MM.1S (cell line): ENCODE data around the gene IL15.
A peak's percentile ranks its signal among the peaks of the same experiment; 100 is the strongest.

Experiments used
- DNase-seq: peaks from one replicate; pipeline ENCODE4 v3.0.0-alpha.2; 2015
- H2AFZ ChIP-seq: fragments of 300-600 bp; sonication (generic); 2 replicates; pipeline ENCODE4 v1.6.0; 2016; ENCODE audit warnings: antibody characterized with exemption, low read length
- H3F3A ChIP-seq: fragments of 300-600 bp; sonication (generic); 2 replicates; pipeline ENCODE4 v1.6.1; 2016; ENCODE audit warnings: mild to moderate bottlenecking, antibody characterized with exemption, low read length, moderate library complexity, mixed read lengths; ENCODE audit not compliant: insufficient read depth
- H3K27ac ChIP-seq: fragments of 300-600 bp; sonication (generic); 2 replicates; pipeline ENCODE4 v1.5.1; 2016; ENCODE audit warnings: mild to moderate bottlenecking, low read length
- H3K27me3 ChIP-seq: fragments of 300-600 bp; sonication (generic); replicated peaks from 2 replicates; pipeline ENCODE4 v1.6.0; 2016; ENCODE audit warnings: low read length; ENCODE audit not compliant: insufficient read depth
- H3K36me3 ChIP-seq: fragments of 300-600 bp; sonication (generic); replicated peaks from 2 replicates; pipeline ENCODE4 v1.6.1; 2016; ENCODE audit warnings: mild to moderate bottlenecking, low read length, mixed read lengths; ENCODE audit not compliant: insufficient read depth
- H3K4me1 ChIP-seq: fragments of 300-600 bp; sonication (generic); 2 replicates; pipeline ENCODE4 v1.6.1; 2016; ENCODE audit warnings: low read length, mixed read lengths
- H3K4me2 ChIP-seq: fragments of 300-600 bp; sonication (generic); 2 replicates; pipeline ENCODE4 v1.6.0; 2016; ENCODE audit warnings: low read depth, low read length
- H3K4me3 ChIP-seq: fragments of 300-600 bp; sonication (generic); 2 replicates; pipeline ENCODE4 v1.5.1; 2016; ENCODE audit warnings: low read length, mixed read lengths
- H3K79me2 ChIP-seq: fragments of 300-600 bp; sonication (generic); 2 replicates; pipeline ENCODE4 v1.6.1; 2016; ENCODE audit warnings: mixed run types, low read length, mixed read lengths
- H3K9ac ChIP-seq: fragments of 300-600 bp; sonication (generic); 2 replicates; pipeline ENCODE4 v1.6.1; 2016; ENCODE audit warnings: low read length, mixed read lengths
- H3K9me2 ChIP-seq: fragments of 300-600 bp; sonication (generic); replicated peaks from 2 replicates; pipeline ENCODE4 v1.6.1; 2016; ENCODE audit warnings: mild to moderate bottlenecking, low read length, mixed read lengths; ENCODE audit not compliant: insufficient read depth
- H3K9me3 ChIP-seq: fragments of 300-600 bp; sonication (generic); replicated peaks from 2 replicates; pipeline ENCODE4 v1.6.1; 2016; ENCODE audit warnings: mild to moderate bottlenecking, low read length, mixed read lengths; ENCODE audit not compliant: insufficient read depth
- H4K20me1 ChIP-seq: fragments of 300-600 bp; sonication (generic); 2 replicates; pipeline ENCODE4 v1.6.1; 2016; ENCODE audit warnings: mild to moderate bottlenecking, low read length, moderate library complexity, mixed read lengths; ENCODE audit not compliant: insufficient read depth
- CTCF ChIP-seq: fragments of 300-600 bp; sonication (generic); IDR thresholded peaks from 2 replicates; pipeline ENCODE4 v1.5.1; 2016; ENCODE audit warnings: antibody characterized with exemption, low read length, mixed read lengths
- EZH2 ChIP-seq: fragments of 300-600 bp; sonication (generic); optimal IDR thresholded peaks from 2 replicates; pipeline ENCODE3; 2017; ENCODE audit warnings: low read depth, mild to moderate bottlenecking, antibody characterized with exemption, low read length, mixed read lengths
- EZH2phosphoT487 ChIP-seq: fragments of 300-600 bp; sonication (generic); IDR thresholded peaks from 2 replicates; pipeline ENCODE4 v1.6.1; 2018; ENCODE audit warnings: antibody characterized with exemption, low read length

Gene IL15

DNA sequence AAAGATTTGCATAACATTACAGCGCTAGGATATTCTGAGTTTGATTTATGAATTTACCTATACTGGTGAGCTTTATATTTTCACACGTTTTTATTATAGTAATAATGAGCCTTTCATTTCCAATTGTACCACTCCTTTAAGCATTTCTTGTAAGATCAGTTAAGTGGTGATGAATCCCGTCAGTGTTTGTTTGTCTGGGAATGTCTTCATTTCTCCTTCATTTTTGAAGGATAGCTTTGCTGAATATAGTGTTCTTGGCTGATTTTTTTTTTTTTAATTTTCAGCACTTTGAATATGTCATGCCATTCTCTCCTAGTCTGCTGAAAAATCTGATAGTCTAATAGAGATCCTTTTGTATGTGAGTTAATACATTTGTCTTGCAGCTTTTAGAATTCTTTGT lies 70.1 kb downstream of the IL15 start:
- no peak overlapping the region for H3K4me3 ChIP-seq
- H3K9me2 ChIP-seq = no peaks in the 10 kb centered on the region
- no peak overlapping the region for H3K4me2 ChIP-seq
- H3F3A ChIP-seq = no peaks in the 10 kb centered on the region
- H2AFZ ChIP-seq = no peak overlapping the region
- H3K4me1 ChIP-seq = peaks cover 7% of the 10 kb centered on the region; the same call in 1 of the 2 replicates
- no peaks in the 10 kb centered on the region for H4K20me1 ChIP-seq
- no peak overlapping the region for H3K9ac ChIP-seq
- H3K27ac ChIP-seq = no peak overlapping the region
- DNase-seq = no peak
- H3K36me3 ChIP-seq = no peaks in the 10 kb centered on the region
- H3K27me3 ChIP-seq = no peaks in the 10 kb centered on the region
- no peaks in the 10 kb centered on the region for H3K79me2 ChIP-seq
- no peaks in the 10 kb centered on the region for H3K9me3 ChIP-seq
- TF ChIP-seq CTCF (no peak), EZH2 (no peak), EZH2phosphoT487 (no peak)

DNA sequence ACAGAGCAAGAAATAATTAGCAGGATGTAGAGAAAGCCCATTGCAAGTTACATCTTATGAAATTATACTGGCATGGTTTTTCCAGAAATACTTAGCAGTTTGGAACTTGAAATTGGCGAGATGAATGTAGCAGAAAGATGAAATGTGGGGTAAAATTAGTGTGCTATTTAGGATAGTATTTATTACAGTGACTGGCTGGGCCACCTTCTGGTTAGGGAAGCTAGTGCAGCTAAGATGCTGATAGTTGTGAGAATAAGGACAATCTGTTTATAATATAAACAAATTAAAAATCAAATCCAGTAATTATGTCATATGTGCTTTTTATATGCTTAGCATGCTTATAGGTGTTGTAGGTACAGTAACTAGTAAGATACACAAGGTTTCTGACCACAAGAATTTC lies 74.8 kb downstream of the IL15 start:
- Histone ChIP-seq H3K27ac (no peak overlapping the region), H3K4me3 (no peak overlapping the region), H2AFZ (no peak overlapping the region), H3K27me3 (no peaks in the 10 kb centered on the region), H3F3A (no peaks in the 10 kb centered on the region), H3K4me1 (peaks cover 3% of the 10 kb centered on the region; the same call in 1 of the 2 replicates), H3K79me2 (no peaks in the 10 kb centered on the region), H3K4me2 (no peak overlapping the region), H3K9ac (no peak overlapping the region), H3K9me3 (no peaks in the 10 kb centered on the region), H4K20me1 (no peaks in the 10 kb centered on the region), H3K36me3 (no peaks in the 10 kb centered on the region), H3K9me2 (no peaks in the 10 kb centered on the region)
- TF ChIP-seq CTCF (peak; percentile 54), EZH2phosphoT487 (no peak)
- DNase-seq = no peak

- Histone ChIP-seq H3K27me3 (no peaks in the 10 kb centered on the region), H3K4me1 (no peaks in the 10 kb centered on the region), H3K4me3 (no peak overlapping the region), H3K9me2 (no peaks in the 10 kb centered on the region), H3K9ac (no peak overlapping the region), H4K20me1 (no peaks in the 10 kb centered on the region), H3K4me2 (no peak overlapping the region), H3F3A (no peaks in the 10 kb centered on the region), H3K79me2 (no peaks in the 10 kb centered on the region), H3K9me3 (no peaks in the 10 kb centered on the region), H3K36me3 (no peaks in the 10 kb centered on the region), H2AFZ (no peak overlapping the region), H3K27ac (no peak overlapping the region)
- no peak for DNase-seq
- TF ChIP-seq EZH2phosphoT487 = no peak
- no peak for TF ChIP-seq CTCF
- TF ChIP-seq EZH2 = no peak
These were observed 76.8 kb downstream of the IL15 start for GRCh38 chr4:141713185-141713584.
